ENCODE measurements around the gene GSTO2.

GRCh38 chr10:104232613-104233102 lies 36.3 kb upstream of the GSTO2 start:
- TF ChIP-seq CTCF (IDR thresholded peaks at IDR 0.05), result no peak
- no peak for TF ChIP-seq POLR2A (IDR thresholded peaks at IDR 0.05)
